ENCODE data around the gene ZMIZ1.
"Not testable (repeated sequence)": the region's sequence is repeated elsewhere in the genome, so short reads cannot be mapped to it uniquely, and the experiment has no call there.

The ZMIZ1 gene

GRCh38 chr10:79320820-79321493 lies 252.2 kb downstream of the ZMIZ1 start:
- peak; percentile 28 for DNase-seq

- DNase-seq = no peak
These were observed 252.7 kb downstream of the ZMIZ1 start for GRCh38 chr10:79321494-79321882.

GRCh38 chr10:79321951-79322350 lies 253.2 kb downstream of the ZMIZ1 start:
- no peak for DNase-seq

GRCh38 chr10:79322616-79323543 lies 254.1 kb downstream of the ZMIZ1 start:
- peak; percentile 60 for DNase-seq

- no peak for DNase-seq
These were observed 254.8 kb downstream of the ZMIZ1 start for GRCh38 chr10:79323602-79324001.

GRCh38 chr10:79324032-79324695 lies 255.4 kb downstream of the ZMIZ1 start:
- DNase-seq = no peak

- DNase-seq = no peak
These were observed 257.8 kb downstream of the ZMIZ1 start for GRCh38 chr10:79326361-79327089.

GRCh38 chr10:79327090-79327457 lies 258.3 kb downstream of the ZMIZ1 start:
- DNase-seq = no peak

GRCh38 chr10:79328147-79328701 lies 259.5 kb downstream of the ZMIZ1 start:
- no peak for DNase-seq

GRCh38 chr10:79328737-79329504 lies 260.2 kb downstream of the ZMIZ1 start:
- DNase-seq = no peak

- DNase-seq = no peak
These were observed 260.8 kb downstream of the ZMIZ1 start for GRCh38 chr10:79329529-79329928.

- DNase-seq = no peak
These were observed 262.5 kb downstream of the ZMIZ1 start for GRCh38 chr10:79331226-79331625.

GRCh38 chr10:79331709-79332108 lies 262.9 kb downstream of the ZMIZ1 start:
- peak; percentile 18 for DNase-seq

- not testable (repeated sequence) for DNase-seq
These were observed 264.0 kb downstream of the ZMIZ1 start for GRCh38 chr10:79332610-79333315.

- no peak for DNase-seq
These were observed 264.7 kb downstream of the ZMIZ1 start for GRCh38 chr10:79333513-79333912.

- DNase-seq = no peak
These were observed 265.8 kb downstream of the ZMIZ1 start for GRCh38 chr10:79334573-79334972.

- no peak for DNase-seq
These were observed 266.3 kb downstream of the ZMIZ1 start for GRCh38 chr10:79335094-79335469.

GRCh38 chr10:79335470-79336235 lies 266.9 kb downstream of the ZMIZ1 start:
- DNase-seq = no peak

- DNase-seq = no peak
These were observed 267.5 kb downstream of the ZMIZ1 start for GRCh38 chr10:79336276-79336675.

- no peak for DNase-seq
These were observed 268.0 kb downstream of the ZMIZ1 start for GRCh38 chr10:79336739-79337138.

Data from NK-92 treated with Interleukin-12 subunit alpha and Interleukin-12 subunit beta, amount 100 ng/mL, for 24 hours (cell line).